SK-N-SH (cell line): Measurements from ENCODE around the gene ZNF101. TPM values are rescaled to one million over a fixed set of nuclear protein-coding genes. Genes with fewer than 3 reads are reported as not detected.
A peak's percentile ranks its signal among the peaks of the same experiment; 100 is the strongest.

Experiments
- CTCF ChIA-PET: fragments of 300-600, 350-600 bp; formaldehyde crosslinking; extraction: SDS; loops from one replicate; lab custom pipeline; 2021; lab: Yijun Ruan, JAX
- POLR2A ChIA-PET: fragments of 350-600 bp; sonication (Branson Sonifier 250); formaldehyde crosslinking; extraction: SDS; loops from one replicate; lab custom pipeline; 2020; ENCODE audit warnings: antibody characterized with exemption, inconsistent platforms; lab: Yijun Ruan, JAX
- DNase-seq: peaks from one replicate; pipeline ENCODE4 v3.0.0; 2012
- H2AFZ ChIP-seq: fragments of 200-600 bp; sonication (generic); 2 replicates; pipeline ENCODE4 v1.8.1; 2016; ENCODE audit warnings: antibody characterized with exemption, mild to moderate bottlenecking, low read depth
- H3F3A ChIP-seq: fragments of 200-600 bp; sonication (generic); replicated peaks from 2 replicates; pipeline ENCODE3; 2016; ENCODE audit warnings: antibody characterized with exemption, mild to moderate bottlenecking; ENCODE audit not compliant: insufficient read depth
- H3K27ac ChIP-seq, 2 experiments: fragments of 200-500 bp in 1 of 2; fragments of 200-600 bp in 1 of 2; sonication (Bioruptor generic) in 1 of 2; sonication (generic), shearing (Covaris generic) in 1 of 2; 2 replicates each; pipeline versions ENCODE4 v1.5.1 to v1.6.1; 2014 to 2016; ENCODE audit warnings: low read depth in 2 of 2, inconsistent platforms in 1 of 2, low read length in 1 of 2, mild to moderate bottlenecking in 1 of 2, mixed read lengths in 1 of 2
- H3K27me3 ChIP-seq: fragments of 200-600 bp; sonication (generic), shearing (Covaris generic); 2 replicates; pipeline ENCODE4 v1.6.1; 2016; ENCODE audit warnings: mixed run types; ENCODE audit not compliant: insufficient read depth
- H3K36me3 ChIP-seq, 2 experiments: fragments of 200-500 bp in 1 of 2; fragments of 200-600 bp in 1 of 2; sonication (Bioruptor generic) in 1 of 2; sonication (generic) in 1 of 2; replicated peaks in 1 of 2; 2 replicates each; pipeline versions ENCODE3 to v1.5.1; 2014 to 2016; ENCODE audit warnings: low read length in 1 of 2, mild to moderate bottlenecking in 1 of 2; ENCODE audit not compliant: insufficient read depth in 2 of 2, control insufficient read depth in 1 of 2
- H3K4me1 ChIP-seq, 2 experiments: fragments of 200-500 bp in 1 of 2; fragments of 200-600 bp in 1 of 2; sonication (Bioruptor generic) in 1 of 2; sonication (generic), shearing (Covaris generic) in 1 of 2; 2 replicates each; pipeline versions ENCODE4 v1.5.1 to v1.6.1; 2014 to 2016; ENCODE audit warnings: low read depth in 1 of 2, low read length in 1 of 2, mixed run types in 1 of 2; ENCODE audit not compliant: insufficient read depth in 2 of 2, control insufficient read depth in 1 of 2
- H3K4me2 ChIP-seq: fragments of 200-600 bp; sonication (generic), shearing (Covaris generic); 2 replicates; pipeline ENCODE4 v1.6.1; 2017; ENCODE audit warnings: mixed run types
- H3K4me3 ChIP-seq, 2 experiments: fragments of 200-500 bp in 1 of 2; fragments of 200-600 bp in 1 of 2; sonication (Bioruptor generic) in 1 of 2; sonication (generic), shearing (Covaris generic) in 1 of 2; 2 replicates each; pipeline versions ENCODE4 v1.5.1 to v1.8.1; 2014 to 2016; ENCODE audit warnings: low read depth in 2 of 2, inconsistent platforms in 1 of 2, low read length in 1 of 2, mild to moderate bottlenecking in 1 of 2, mixed read lengths in 1 of 2, moderate library complexity in 1 of 2
- H3K79me2 ChIP-seq: fragments of 200-600 bp; sonication (generic); 2 replicates; pipeline ENCODE4 v1.8.1; 2017; ENCODE audit warnings: mild to moderate bottlenecking; ENCODE audit not compliant: insufficient read depth
- H3K9ac ChIP-seq: fragments of 200-600 bp; sonication (generic); 2 replicates; pipeline ENCODE4 v1.6.1; 2017; ENCODE audit warnings: mixed run types
- H3K9me2 ChIP-seq: fragments of 200-600 bp; sonication (generic); 2 replicates; pipeline ENCODE4 v1.6.1; 2017; ENCODE audit warnings: mixed run types
- H3K9me3 ChIP-seq: fragments of 200-600 bp; sonication (generic); 2 replicates; pipeline ENCODE4 v1.6.1; 2017; ENCODE audit warnings: mixed run types, mild to moderate bottlenecking, moderate library complexity
- H4K20me1 ChIP-seq: fragments of 200-600 bp; sonication (generic); 2 replicates; pipeline ENCODE4 v1.6.1; 2017; ENCODE audit warnings: mild to moderate bottlenecking, mixed run types; ENCODE audit not compliant: insufficient read depth
- CTCF ChIP-seq: fragments of 200-600 bp; sonication (generic); IDR thresholded peaks from 2 replicates; pipeline ENCODE4 v1.6.1; 2017; ENCODE audit warnings: antibody characterized with exemption, mild to moderate bottlenecking, moderate library complexity
- EP300 ChIP-seq, 2 experiments: IDR thresholded peaks; 2 replicates each; pipeline versions ENCODE4 v1.4.0 to v1.6.1; 2012; ENCODE audit warnings: borderline replicate concordance in 1 of 2, low read depth in 1 of 2, low read length in 1 of 2
- FOXJ3 ChIP-seq: sonication (generic); formaldehyde crosslinking; IDR thresholded peaks from 2 replicates; pipeline ENCODE4 v1.5.1; 2020; ENCODE audit warnings: mild to moderate bottlenecking, missing genetic modification reagents
- GABPA ChIP-seq: IDR thresholded peaks from 2 replicates; pipeline ENCODE4 v1.4.0; 2012; ENCODE audit warnings: low read depth, mild to moderate bottlenecking
- MAX ChIP-seq: IDR thresholded peaks from 2 replicates; pipeline ENCODE4 v1.4.0; 2012; ENCODE audit warnings: low read depth
- MEF2A ChIP-seq: IDR thresholded peaks from 2 replicates; pipeline ENCODE4 v1.4.0; 2012; ENCODE audit warnings: low read depth, borderline replicate concordance
- MXI1 ChIP-seq: IDR thresholded peaks from 2 replicates; pipeline ENCODE4 v1.6.1; 2012; ENCODE audit warnings: mild to moderate bottlenecking, low read depth, low read length, improper control_type of control experiment
- NFIC ChIP-seq: IDR thresholded peaks from 2 replicates; pipeline ENCODE4 v1.4.0; 2012; ENCODE audit warnings: borderline replicate concordance
- PBX3 ChIP-seq: IDR thresholded peaks from 2 replicates; pipeline ENCODE4; 2012
- RAD21 ChIP-seq: IDR thresholded peaks from 2 replicates; pipeline ENCODE4 v1.6.1; 2012; ENCODE audit warnings: mild to moderate bottlenecking, low read length
- SMC3 ChIP-seq: IDR thresholded peaks from 2 replicates; pipeline ENCODE4 v1.6.1; 2012; ENCODE audit warnings: low read depth, low read length, improper control_type of control experiment
- TEAD4 ChIP-seq: IDR thresholded peaks from 2 replicates; pipeline ENCODE4 v1.4.0; 2012; ENCODE audit warnings: mild to moderate bottlenecking, borderline replicate concordance; ENCODE audit not compliant: insufficient read depth
- USF1 ChIP-seq: IDR thresholded peaks from 2 replicates; pipeline ENCODE4 v1.4.0; 2012; ENCODE audit warnings: low read depth, borderline replicate concordance
- YY1 ChIP-seq: IDR thresholded peaks from 2 replicates; pipeline ENCODE4 v1.4.0; 2012; ENCODE audit warnings: low read depth, mild to moderate bottlenecking
- WGBS: methylation state at CpG from one replicate; pipeline ENCODE4 v1.1.6; 2017; ENCODE audit warnings: low lambda C conversion rate; 5-methylcytosine and 5-hydroxymethylcytosine counted together
- polyA plus RNA-seq, 3 experiments: library from polyadenylated mRNA; depleted of rRNA; stranded (reverse); fragments of >200 nt; gene quantifications; 2 replicates each; pipeline ENCODE4 v1.2.3, GENCODE V29; 2012

Gene ZNF101
- polyA plus RNA-seq, 1 of the 3 experiments (the other 2 are of a cell fraction): 2.4 TPM

GRCh38 chr19:19642506-19643157 is 26.0 kb upstream of the ZNF101 start:
- Histone ChIP-seq H3K79me2 (no peaks in the 10 kb centered on the region), H3K9ac (peak overlapping the region; percentile 78), H3K36me3 (peaks cover 0 to 30% of the 10 kb centered on the region in 2 experiments), H3K4me1 (peaks cover 0 to 8% of the 10 kb centered on the region in 2 experiments; a peak in 1 of 4 replicates), H4K20me1 (no peaks in the 10 kb centered on the region), H3K27me3 (no peaks in the 10 kb centered on the region), H3K9me3 (no peaks in the 10 kb centered on the region), H3K27ac (peak overlapping the region in 1 of 2 experiments; percentile 75; a peak in 2 of 4 replicates), H2AFZ (peak overlapping the region; percentile 88), H3K9me2 (no peaks in the 10 kb centered on the region), H3K4me2 (peak overlapping the region; percentile 98), H3K4me3 (peak overlapping the region; percentile 71 to 98), H3F3A (no peaks in the 10 kb centered on the region)
- TF ChIP-seq SMC3: no peak
- no peak for TF ChIP-seq NFIC
- no peak for TF ChIP-seq MEF2A
- peak; percentile 92 for TF ChIP-seq MXI1
- TF ChIP-seq USF1: no peak
- TF ChIP-seq EP300 (IDR thresholded peaks at IDR 0.05; ENCODE audit: borderline replicate concordance in 1 of 2, low read depth in 1 of 2, low read length in 1 of 2): peak in 1 of 2 experiments; percentile 23; a peak in 1 of 4 replicates
- POLR2A ChIA-PET: no interaction called here
- peak; percentile 79 for DNase-seq
- WGBS: 27% methylated on average over 13 of the region's 16 CpGs
- CTCF ChIA-PET: interaction anchor here (0.6 to 13.3 kb wide), 4 partner anchors 14 to 111 kb away, joined by 3 to 175 read pairs (median 16); partner anchors contain the start of gene YJEFN3

GRCh38 chr19:19643158-19644053 is 25.2 kb upstream of the ZNF101 start, which contains the start of gene GMIP:
GMIP (minus strand) TSS chr19:19643657; CDS start chr19:19643529, 128 bp downstream.
- peak within 1 kb of the TSS; percentile 88 for H2AFZ ChIP-seq
- H3K4me2 ChIP-seq: peak within 1 kb of the TSS; percentile 98
- WGBS: 2% methylated on average over 21 of the region's 50 CpGs
- peak within 1 kb of the TSS in 1 of 2 experiments; percentile 75; a peak in 2 of 4 replicates for H3K27ac ChIP-seq
- H3K4me3 ChIP-seq: peak within 1 kb of the TSS; percentile 71 to 98
- H3K9me3 ChIP-seq: no peaks in the 10 kb centered on the region
- DNase-seq: peak; percentile 93
- H3K36me3 ChIP-seq: peaks cover under 1 to 33% of the 10 kb centered on the region in 2 experiments
- H3K9ac ChIP-seq: peak within 1 kb of the TSS; percentile 78
- no peaks in the 10 kb centered on the region for H4K20me1 ChIP-seq
- CTCF ChIA-PET: interaction anchor here (0.6 to 13.3 kb wide), 33 partner anchors 9 to 332 kb away, joined by 3 to 175 read pairs (median 5); partner anchors contain the start of genes ATP13A1, CILP2, LPAR2 and NDUFA13
- peaks cover 3% of the 10 kb centered on the region for H3F3A ChIP-seq
- no peak for TF ChIP-seq YY1
- TF ChIP-seq GABPA: 0 out of 2 replicates have a peak, but pooled peaks have one; percentile 11
- TF ChIP-seq SMC3: peak; percentile 66
- 0 out of 2 replicates have a peak, but pooled peaks have one; percentile 6 for TF ChIP-seq MAX
- no peak for TF ChIP-seq TEAD4
- no peak for TF ChIP-seq FOXJ3
- peak; percentile 97 for TF ChIP-seq CTCF
- TF ChIP-seq PBX3: peak; percentile 0; the same call in 1 of the 2 replicates
- TF ChIP-seq RAD21: peak; percentile 82
- no peaks in the 10 kb centered on the region for H3K27me3 ChIP-seq
- POLR2A ChIA-PET: interaction anchor here (1.3 kb wide), 2 partner anchors 111 to 114 kb away, joined by 3 to 6 read pairs; no protein-coding TSS in a partner anchor
- H3K9me2 ChIP-seq: no peaks in the 10 kb centered on the region
- no peaks in the 10 kb centered on the region for H3K79me2 ChIP-seq
- peaks cover 0 to 8% of the 10 kb centered on the region in 2 experiments; a peak in 1 of 4 replicates for H3K4me1 ChIP-seq
